Astrocyte (in vitro differentiated cells and primary cell): Measurements from ENCODE around the gene ANKRD44. TPM values are rescaled to one million over a fixed set of nuclear protein-coding genes. Genes with fewer than 3 reads are reported as not detected.

Source experiments
- DNase-seq: peaks from one replicate; pipeline ENCODE4 v3.0.0-alpha.2; 2010; ENCODE audit warnings: low read depth
- FAIRE-seq: peaks from 2 replicates; lab custom pipeline; 2011; peaks lifted over from hg19 to GRCh38; lab: Jason Lieb, UNC
- H2AFZ ChIP-seq: 2 replicates; pipeline ENCODE4 v1.6.0; 2012; ENCODE audit warnings: low read depth, low read length, inconsistent platforms
- H3K27ac ChIP-seq: 2 replicates; pipeline ENCODE4 v1.5.1; 2011; ENCODE audit warnings: low read depth, low read length, inconsistent platforms
- H3K27me3 ChIP-seq: 2 replicates; pipeline ENCODE4 v1.6.0; 2011; ENCODE audit warnings: low read length, inconsistent platforms; ENCODE audit not compliant: insufficient read depth
- H3K36me3 ChIP-seq: 2 replicates; pipeline ENCODE4 v1.5.1; 2011; ENCODE audit warnings: low read length, inconsistent platforms; ENCODE audit not compliant: insufficient read depth
- H3K4me1 ChIP-seq: 2 replicates; pipeline ENCODE4 v1.5.1; 2011; ENCODE audit warnings: low read length, inconsistent platforms; ENCODE audit not compliant: insufficient read depth
- H3K4me2 ChIP-seq: 2 replicates; pipeline ENCODE4 v1.6.0; 2012; ENCODE audit warnings: low read length, inconsistent platforms
- H3K4me3 ChIP-seq: 2 replicates; pipeline ENCODE4 v1.5.1; 2011; ENCODE audit warnings: low read depth, mild to moderate bottlenecking, low read length, inconsistent platforms; ENCODE audit not compliant: insufficient read depth
- H3K79me2 ChIP-seq: 2 replicates; pipeline ENCODE4 v1.6.0; 2012; ENCODE audit warnings: mild to moderate bottlenecking, low read length, inconsistent platforms; ENCODE audit not compliant: insufficient read depth
- H3K9ac ChIP-seq: 2 replicates; pipeline ENCODE4 v1.6.0; 2012; ENCODE audit warnings: mild to moderate bottlenecking, low read length, inconsistent platforms
- H3K9me3 ChIP-seq: 2 replicates; pipeline ENCODE4 v1.5.1; 2012; ENCODE audit warnings: low read depth, mild to moderate bottlenecking, low read length, inconsistent platforms; ENCODE audit not compliant: insufficient read depth
- H4K20me1 ChIP-seq: 2 replicates; pipeline ENCODE4 v1.6.0; 2012; ENCODE audit warnings: low read length, inconsistent platforms; ENCODE audit not compliant: insufficient read depth
- H3K27ac Mint-ChIP-seq: one replicate; pipeline ENCODE4 v1.8.0; 2021; ENCODE audit warnings: mild to moderate bottlenecking, mixed read lengths; ENCODE audit not compliant: unreplicated experiment
- H3K27me3 Mint-ChIP-seq: one replicate; pipeline ENCODE4 v1.8.0; 2021; ENCODE audit warnings: low read depth, mixed read lengths; ENCODE audit not compliant: unreplicated experiment
- H3K36me3 Mint-ChIP-seq: one replicate; pipeline ENCODE4 v1.8.0; 2021; ENCODE audit warnings: low read depth, mixed read lengths; ENCODE audit not compliant: unreplicated experiment
- H3K4me1 Mint-ChIP-seq: one replicate; pipeline ENCODE4 v1.8.0; 2021; ENCODE audit warnings: low read depth, mixed read lengths; ENCODE audit not compliant: unreplicated experiment
- H3K4me3 Mint-ChIP-seq: one replicate; pipeline ENCODE4 v1.8.0; 2021; ENCODE audit warnings: mild to moderate bottlenecking, moderate library complexity, mixed read lengths; ENCODE audit not compliant: unreplicated experiment
- H3K9me3 Mint-ChIP-seq: one replicate; pipeline ENCODE4 v1.8.0; 2021; ENCODE audit warnings: mild to moderate bottlenecking, mixed read lengths; ENCODE audit not compliant: unreplicated experiment
- CTCF ChIP-seq: IDR thresholded peaks from 2 replicates; pipeline ENCODE4 v1.5.1; 2011; ENCODE audit warnings: low read depth, mild to moderate bottlenecking, inconsistent platforms, low read length, moderate library complexity; ENCODE audit not compliant: insufficient read depth
- EZH2 ChIP-seq: IDR thresholded peaks from 2 replicates; pipeline ENCODE4 v1.6.1; 2012; ENCODE audit warnings: mild to moderate bottlenecking, low read length, inconsistent platforms; ENCODE audit not compliant: insufficient read depth
- total RNA-seq: library from RNA; stranded (reverse); gene quantifications from 2 replicates; pipeline ENCODE4 v1.2.1, GENCODE V29; 2021

Gene ANKRD44
- total RNA-seq, 1 donor from 2014 or later = 7.2 TPM

DNA sequence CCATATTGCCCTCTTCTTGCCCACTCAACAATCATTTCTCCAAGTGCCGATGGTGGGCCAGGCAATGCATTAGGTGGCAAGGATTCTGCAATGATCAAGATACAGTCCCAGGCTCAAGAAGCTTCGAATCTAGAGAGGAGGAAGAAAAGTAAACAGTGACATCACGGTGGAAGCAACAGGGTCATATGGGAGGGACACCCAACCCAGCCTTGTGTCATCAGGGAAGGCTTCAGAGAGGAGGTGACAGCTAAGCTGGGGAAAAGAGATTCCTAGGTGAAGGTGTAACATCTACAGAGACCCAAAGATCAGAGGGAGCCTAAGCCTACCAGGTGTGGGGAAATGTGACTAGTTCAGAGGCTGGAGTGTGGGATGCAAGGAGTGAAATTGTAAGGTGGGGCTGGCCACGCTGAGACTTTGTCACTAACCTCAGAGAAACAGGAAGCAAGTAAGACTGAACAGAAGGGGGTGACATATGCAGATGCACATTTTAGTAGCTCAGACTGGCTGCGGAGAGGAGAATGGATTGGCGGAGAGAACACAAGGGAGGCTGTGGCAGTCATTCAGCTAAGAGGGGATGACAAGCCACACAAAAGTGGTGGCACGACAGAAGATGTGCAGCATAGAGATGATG is 104.9 kb downstream of the ANKRD44 start:
- Histone ChIP-seq H3K27ac (no peak overlapping the region), H2AFZ (no peak overlapping the region), H3K4me3 (no peak overlapping the region), H3K4me2 (no peak overlapping the region), H3K36me3 (no peaks in the 10 kb centered on the region), H3K79me2 (no peaks in the 10 kb centered on the region), H3K9ac (no peak overlapping the region), H3K27me3 (no peaks in the 10 kb centered on the region), H4K20me1 (no peaks in the 10 kb centered on the region), H3K4me1 (peaks cover 7% of the 10 kb centered on the region), H3K9me3 (no peaks in the 10 kb centered on the region)
- Mint-ChIP-seq H3K36me3 (no peaks in the 10 kb centered on the region), H3K4me1 (peaks cover 31% of the 10 kb centered on the region), H3K4me3 (no peak overlapping the region), H3K9me3 (no peaks in the 10 kb centered on the region), H3K27me3 (no peaks in the 10 kb centered on the region), H3K27ac (no peak overlapping the region)
- DNase-seq (no peak), FAIRE-seq (no peak)
- TF ChIP-seq CTCF (no peak), EZH2 (no peak)

GRCh38 chr2:197204519-197205250 is 105.9 kb downstream of the ANKRD44 start:
- H2AFZ ChIP-seq = no peak overlapping the region

More at GRCh38 chr2:197204519-197205250, 105.9 kb downstream of the ANKRD44 start:
- H3K36me3 ChIP-seq = no peaks in the 10 kb centered on the region
- DNase-seq (peak; percentile 65), FAIRE-seq (no peak)
- H3K4me1 ChIP-seq = peaks cover 7% of the 10 kb centered on the region
- Mint-ChIP-seq H3K27ac (no peak overlapping the region), H3K9me3 (no peaks in the 10 kb centered on the region), H3K4me1 (peaks cover 22% of the 10 kb centered on the region), H3K27me3 (no peaks in the 10 kb centered on the region), H3K4me3 (no peak overlapping the region), H3K36me3 (no peaks in the 10 kb centered on the region)
- no peaks in the 10 kb centered on the region for H4K20me1 ChIP-seq
- H3K27ac ChIP-seq = no peak overlapping the region
- H3K9me3 ChIP-seq = no peaks in the 10 kb centered on the region
- H3K79me2 ChIP-seq = no peaks in the 10 kb centered on the region
- H3K27me3 ChIP-seq = no peaks in the 10 kb centered on the region
- H3K4me2 ChIP-seq = peak overlapping the region; percentile 28
- H3K4me3 ChIP-seq = no peak overlapping the region
- no peak overlapping the region for H3K9ac ChIP-seq
- no peak for TF ChIP-seq CTCF
- no peak for TF ChIP-seq EZH2
